H9 (cell line): ENCODE data around the gene EML5. TPM values are rescaled to one million over a fixed set of nuclear protein-coding genes. Genes with fewer than 3 reads are reported as not detected.

ENCODE experiments used
- DNase-seq: peaks from one replicate; pipeline ENCODE4 v3.0.0-alpha.2; 2017
- H2AFZ ChIP-seq: one replicate; pipeline ENCODE4 v1.6.1; 2013; ENCODE audit warnings: mild to moderate bottlenecking, low read length, control low read depth, moderate library complexity
- H2AK5ac ChIP-seq: 2 replicates; pipeline ENCODE4 v1.6.1; 2013; ENCODE audit warnings: low read length, control low read depth, mixed read lengths; ENCODE audit not compliant: insufficient read length
- H2BK120ac ChIP-seq: one replicate; pipeline ENCODE4 v1.6.1; 2013; ENCODE audit warnings: low read depth, mild to moderate bottlenecking, low read length, control low read depth, inconsistent platforms; ENCODE audit not compliant: poor library complexity, severe bottlenecking
- H2BK12ac ChIP-seq: 2 replicates; pipeline ENCODE4 v1.6.1; 2013; ENCODE audit warnings: low read length, control low read depth, mixed read lengths, low read depth; ENCODE audit not compliant: insufficient read length
- H2BK15ac ChIP-seq: 2 replicates; pipeline ENCODE4 v1.6.1; 2013; ENCODE audit warnings: low read depth, low read length, control low read depth
- H2BK20ac ChIP-seq: one replicate; pipeline ENCODE4 v1.6.1; 2013; ENCODE audit warnings: low read depth, mild to moderate bottlenecking, low read length, control low read depth, inconsistent platforms; ENCODE audit not compliant: poor library complexity, severe bottlenecking
- H2BK5ac ChIP-seq: 2 replicates; pipeline ENCODE4 v1.6.1; 2013; ENCODE audit warnings: low read length, control low read depth, mixed read lengths; ENCODE audit not compliant: insufficient read length
- H3K14ac ChIP-seq: 2 replicates; pipeline ENCODE4 v1.6.1; 2013; ENCODE audit warnings: low read length, control low read depth; ENCODE audit not compliant: insufficient read depth
- H3K18ac ChIP-seq: 2 replicates; pipeline ENCODE4 v1.6.1; 2013; ENCODE audit warnings: low read depth, mild to moderate bottlenecking, mixed read lengths, low read length, control low read depth; ENCODE audit not compliant: insufficient read length
- H3K23ac ChIP-seq: 2 replicates; pipeline ENCODE4 v1.6.1; 2013; ENCODE audit warnings: low read length, control low read depth, mixed read lengths, low read depth; ENCODE audit not compliant: insufficient read length
- H3K23me2 ChIP-seq: 2 replicates; pipeline ENCODE4 v1.6.1; 2013; ENCODE audit warnings: low read depth, mild to moderate bottlenecking, mixed read lengths, low read length, control low read depth; ENCODE audit not compliant: insufficient read length, poor library complexity, severe bottlenecking
- H3K27ac ChIP-seq: 2 replicates; pipeline ENCODE4 v1.5.1; 2013; ENCODE audit warnings: low read length, control low read depth, mixed read lengths, low read depth; ENCODE audit not compliant: insufficient read length
- H3K27me3 ChIP-seq: 2 replicates; pipeline ENCODE4 v1.6.1; 2013; ENCODE audit warnings: low read length, control low read depth, inconsistent platforms; ENCODE audit not compliant: insufficient read depth
- H3K4ac ChIP-seq: 2 replicates; pipeline ENCODE4 v1.6.1; 2013; ENCODE audit warnings: low read depth, mild to moderate bottlenecking, control low read depth, inconsistent platforms, low read length, moderate library complexity
- H3K4me1 ChIP-seq: 2 replicates; pipeline ENCODE4 v1.6.1; 2013; ENCODE audit warnings: low read length, control low read depth, inconsistent platforms; ENCODE audit not compliant: insufficient read depth
- H3K4me2 ChIP-seq: 2 replicates; pipeline ENCODE4 v1.6.1; 2013; ENCODE audit warnings: low read length, control low read depth, mixed read lengths; ENCODE audit not compliant: insufficient read length, insufficient read depth
- H3K56ac ChIP-seq: 2 replicates; pipeline ENCODE4 v1.6.1; 2013; ENCODE audit warnings: low read depth, mild to moderate bottlenecking, mixed read lengths, low read length, control low read depth; ENCODE audit not compliant: insufficient read length
- H3K79me1 ChIP-seq: 2 replicates; pipeline ENCODE4 v1.6.1; 2013; ENCODE audit warnings: low read depth, mild to moderate bottlenecking, moderate library complexity, low read length, control low read depth, inconsistent platforms; ENCODE audit not compliant: insufficient read depth, poor library complexity, severe bottlenecking
- H3K79me2 ChIP-seq: 2 replicates; pipeline ENCODE4 v1.6.1; 2013; ENCODE audit warnings: low read length, control low read depth, inconsistent platforms; ENCODE audit not compliant: insufficient read depth
- H3K9ac ChIP-seq: 2 replicates; pipeline ENCODE4 v1.6.1; 2013; ENCODE audit warnings: low read length, control low read depth, mixed read lengths; ENCODE audit not compliant: insufficient read length; ENCODE audit errors: extremely low read depth
- H3K9me3 ChIP-seq: one replicate; pipeline ENCODE4 v1.6.1; 2013; ENCODE audit warnings: low read depth, low read length, inconsistent platforms; ENCODE audit not compliant: control insufficient read depth
- H3T11ph ChIP-seq: one replicate; pipeline ENCODE4 v1.6.1; 2013; ENCODE audit warnings: mild to moderate bottlenecking, low read length, control low read depth, inconsistent platforms
- H4K20me1 ChIP-seq: one replicate; pipeline ENCODE4 v1.6.1; 2013; ENCODE audit not compliant: control insufficient read depth, insufficient read length, insufficient read depth
- H4K5ac ChIP-seq: 2 replicates; pipeline ENCODE4 v1.6.1; 2013; ENCODE audit warnings: low read depth, mild to moderate bottlenecking, mixed read lengths, low read length, control low read depth; ENCODE audit not compliant: insufficient read length
- H4K8ac ChIP-seq: replicated peaks from 2 replicates; pipeline ENCODE4 v1.6.1; 2013; ENCODE audit warnings: low read length, control low read depth, mixed read lengths, low read depth; ENCODE audit not compliant: insufficient read length
- H4K91ac ChIP-seq: 2 replicates; pipeline ENCODE4 v1.6.1; 2013; ENCODE audit warnings: low read depth, mild to moderate bottlenecking, moderate library complexity, mixed read lengths, low read length, control low read depth; ENCODE audit not compliant: insufficient read length
- H3K27ac Mint-ChIP-seq, 3 experiments: 2 replicates in 2 of 3; 3 replicates in 1 of 3; pipeline ENCODE4 v1.8.0; 2020 to 2021; ENCODE audit warnings: mixed read lengths in 3 of 3, mild to moderate bottlenecking in 1 of 3, moderate library complexity in 1 of 3
- H3K27me3 Mint-ChIP-seq: 2 replicates; pipeline ENCODE4 v1.8.0; 2021; ENCODE audit warnings: low read depth, mild to moderate bottlenecking, moderate library complexity, mixed read lengths
- H3K36me3 Mint-ChIP-seq, 3 experiments: 2 replicates in 2 of 3; 3 replicates in 1 of 3; pipeline ENCODE4 v1.8.0; 2020 to 2021; ENCODE audit warnings: low read depth in 3 of 3, mixed read lengths in 3 of 3; ENCODE audit not compliant: insufficient read depth in 1 of 3
- H3K4me1 Mint-ChIP-seq, 2 experiments: 2 replicates each; pipeline ENCODE4 v1.8.0; 2020; ENCODE audit warnings: mixed read lengths in 2 of 2
- H3K4me3 Mint-ChIP-seq, 2 experiments: 2 replicates in 1 of 2; 3 replicates in 1 of 2; pipeline ENCODE4 v1.8.0; 2020 to 2021; ENCODE audit warnings: mild to moderate bottlenecking in 2 of 2, mixed read lengths in 2 of 2, moderate library complexity in 1 of 2
- H3K9me3 Mint-ChIP-seq, 2 experiments: 2 replicates in 1 of 2; 3 replicates in 1 of 2; pipeline ENCODE4 v1.8.0; 2020; ENCODE audit warnings: mild to moderate bottlenecking in 2 of 2, mixed read lengths in 2 of 2, moderate library complexity in 1 of 2
- CTCF ChIP-seq: fragments of 200-600 bp; sonication (generic); conservative IDR thresholded peaks from 3 replicates; pipeline ENCODE4 v1.8.0; 2021; ENCODE audit warnings: antibody characterized with exemption, mild to moderate bottlenecking
- WGBS: extraction: QIAGEN DNeasy Blood & Tissue Kit; methylation state at CpG from one replicate; pipeline ENCODE4 v1.1.7; 2013; ENCODE audit warnings: missing lambda C conversion rate, low lambda C conversion rate, mixed read lengths; ENCODE audit not compliant: insufficient read length; ENCODE audit errors: extremely low coverage; 5-methylcytosine and 5-hydroxymethylcytosine counted together
- total RNA-seq: library from RNA; stranded (reverse); gene quantifications from 2 replicates; pipeline ENCODE4 v1.2.1, GENCODE V29; 2021

Gene EML5
- total RNA-seq, 1 experiment from 2014 or later, result 0.81 TPM

- H3K27ac Mint-ChIP-seq, result no peak overlapping the region
- no peaks in the 10 kb centered on the region for H4K20me1 ChIP-seq
Observed at GRCh38 chr14:88750413-88750812, 42.3 kb downstream of the EML5 start.

More at GRCh38 chr14:88750413-88750812, 42.3 kb downstream of the EML5 start:
- no peak overlapping the region for H3K4ac ChIP-seq
- H3K9me3 Mint-ChIP-seq, result no peaks in the 10 kb centered on the region
- no peak overlapping the region for H2BK20ac ChIP-seq
- H2AFZ ChIP-seq, result no peak overlapping the region
- H3K27ac ChIP-seq, result no peak overlapping the region
- H2BK15ac ChIP-seq, result no peak overlapping the region
- H3K79me1 ChIP-seq, result no peaks in the 10 kb centered on the region
- H4K91ac ChIP-seq, result no peak overlapping the region
- no peak overlapping the region for H2BK120ac ChIP-seq
- no peak overlapping the region for H4K5ac ChIP-seq
- H3K4me1 ChIP-seq, result no peaks in the 10 kb centered on the region
- H3K4me2 ChIP-seq, result no peak overlapping the region
- H4K8ac ChIP-seq, result no peak overlapping the region
- H2BK5ac ChIP-seq, result no peak overlapping the region
- H3K36me3 Mint-ChIP-seq, result no peaks in the 10 kb centered on the region
- H3K9me3 ChIP-seq, result no peaks in the 10 kb centered on the region
- H3K27me3 ChIP-seq, result no peaks in the 10 kb centered on the region
- no peak overlapping the region for H3K23ac ChIP-seq
- H3K18ac ChIP-seq, result no peak overlapping the region
- H3K23me2 ChIP-seq, result no peaks in the 10 kb centered on the region
- H3K4me1 Mint-ChIP-seq, result no peaks in the 10 kb centered on the region
- no CpG with 5 or more reads among the region's 1 CpG for WGBS
- no peaks in the 10 kb centered on the region; the same call in none of the 2 replicates for H3K27me3 Mint-ChIP-seq
- no peak overlapping the region for H3T11ph ChIP-seq
- no peak overlapping the region for H3K56ac ChIP-seq
- no peak for DNase-seq
- no peak overlapping the region for H2BK12ac ChIP-seq
- H3K4me3 Mint-ChIP-seq, result no peak overlapping the region
- no peaks in the 10 kb centered on the region for H3K79me2 ChIP-seq
- TF ChIP-seq CTCF, result no peak
- H3K14ac ChIP-seq, result no peak overlapping the region
- no peak overlapping the region for H3K9ac ChIP-seq
- H2AK5ac ChIP-seq, result no peak overlapping the region
